Measurements from ENCODE around the gene RTN4RL2.

RTN4RL2 gene

DNA sequence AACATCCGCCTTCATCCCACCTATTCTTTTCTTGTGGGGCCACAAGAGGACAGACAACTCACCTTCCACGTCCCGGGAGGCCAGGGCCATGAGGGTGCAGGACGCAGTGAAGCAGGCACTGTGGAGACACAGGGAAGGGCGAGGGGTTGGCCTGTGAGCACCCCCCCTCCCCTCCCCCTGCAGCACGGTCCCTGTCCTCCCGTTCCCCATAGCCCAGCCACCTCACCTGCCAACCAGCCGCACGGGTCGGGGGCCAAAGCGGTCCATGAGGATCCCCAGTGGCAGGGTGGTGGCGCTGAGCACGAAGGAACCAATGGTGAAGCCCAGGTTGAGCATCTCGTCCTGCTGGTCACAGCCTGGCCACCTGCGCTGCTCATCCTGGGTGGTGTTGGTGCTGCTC lies 40.6 kb downstream of the RTN4RL2 start:
- no peak for DNase-seq

DNA sequence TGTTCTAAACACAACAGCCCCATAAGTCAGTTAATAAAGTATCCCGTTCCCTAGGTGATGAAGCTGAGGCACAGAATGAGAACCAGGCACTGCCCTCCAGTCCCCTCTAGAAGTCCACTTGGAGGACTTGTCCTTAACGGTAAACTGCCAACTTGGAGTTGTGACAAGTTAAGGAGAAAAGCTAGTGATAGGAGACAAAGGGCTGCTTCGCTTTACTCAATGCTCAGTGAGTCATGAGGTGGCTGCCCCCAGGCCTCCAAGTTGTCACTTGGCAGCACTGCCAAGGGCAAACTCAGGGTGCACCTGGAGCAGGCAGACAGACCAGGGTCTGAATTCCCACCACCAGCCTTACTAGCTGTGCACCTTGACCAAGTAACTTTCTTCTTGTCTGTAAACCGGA lies 41.6 kb downstream of the RTN4RL2 start:
- no peak for DNase-seq

DNA sequence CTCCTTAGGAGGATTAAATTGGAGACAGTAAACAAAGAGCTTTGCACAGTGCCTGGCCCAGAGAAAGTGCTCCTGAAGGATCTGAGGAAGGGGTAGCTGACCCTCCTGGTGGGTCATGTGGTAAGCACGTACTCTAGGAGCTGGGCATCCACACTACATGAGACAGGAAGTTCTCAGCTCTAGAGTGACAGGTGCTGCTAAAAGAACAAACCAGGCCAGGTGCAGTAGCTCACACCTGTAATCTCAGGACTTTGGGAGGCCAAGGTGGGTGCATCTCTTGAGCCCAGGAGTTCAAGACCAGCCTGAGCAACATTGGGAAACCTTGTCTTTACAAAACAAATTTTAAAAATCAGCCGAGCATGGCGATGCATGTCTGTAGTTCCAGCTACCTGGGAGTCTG lies 42.0 kb downstream of the RTN4RL2 start:
- no peak for DNase-seq

DNA sequence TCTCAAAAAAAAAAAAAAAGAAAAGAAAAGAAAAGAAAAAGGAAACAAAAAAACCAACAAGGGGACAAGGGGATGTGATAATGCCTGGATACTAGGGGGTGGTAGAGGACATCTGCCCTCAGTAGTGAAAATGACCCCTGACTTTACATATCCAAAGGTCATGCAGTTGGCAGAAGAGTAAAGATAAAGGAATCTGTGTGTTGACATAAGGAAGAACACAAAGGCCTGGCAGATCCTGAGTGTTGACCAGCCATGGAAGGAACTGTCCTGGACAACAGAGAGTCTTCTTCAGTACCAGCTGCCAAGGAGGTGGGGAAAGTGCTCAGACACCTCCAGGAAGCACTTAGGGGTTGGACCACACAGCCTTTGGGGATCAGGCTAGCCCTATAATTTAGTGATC lies 42.5 kb downstream of the RTN4RL2 start:
- DNase-seq, result no peak

DNA sequence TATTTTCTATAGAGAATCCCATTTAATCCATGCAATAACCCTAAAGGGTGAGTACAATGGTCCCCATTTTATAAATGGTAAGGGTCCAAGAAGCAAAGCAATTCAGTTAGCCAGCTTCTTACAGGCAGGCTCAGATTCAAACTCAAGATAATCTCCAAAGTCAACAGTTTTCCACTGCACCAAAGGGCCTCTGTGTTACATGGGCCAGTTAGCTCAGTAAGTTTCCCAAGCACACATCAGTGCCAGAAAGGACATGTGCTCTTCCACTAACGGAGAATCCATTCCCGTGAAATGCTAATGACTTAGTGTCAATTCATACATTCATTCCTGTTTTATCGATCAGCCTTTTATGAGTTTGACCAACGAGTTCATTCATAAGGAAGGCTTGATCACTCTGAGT lies 44.2 kb downstream of the RTN4RL2 start:
- DNase-seq, result no peak

DNA sequence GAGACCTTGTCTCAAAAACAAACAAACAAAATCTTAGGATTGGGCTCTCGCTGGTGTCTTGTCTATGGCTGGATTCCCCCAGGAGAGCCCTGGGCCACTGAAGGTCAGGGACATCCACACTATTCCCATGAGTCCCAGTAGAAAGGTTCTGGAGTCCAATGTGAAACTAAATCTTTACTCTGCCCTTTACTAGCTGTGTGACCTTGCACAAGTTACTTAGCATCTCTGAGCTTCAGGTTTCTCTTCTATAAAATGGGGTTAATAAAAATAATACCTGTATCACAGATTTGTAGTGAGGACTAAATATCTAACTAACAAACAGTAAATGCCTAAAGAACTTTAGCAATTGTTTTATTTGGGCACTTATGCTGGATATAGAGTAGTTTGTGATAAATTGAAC lies 46.2 kb downstream of the RTN4RL2 start:
- DNase-seq, result no peak

DNA sequence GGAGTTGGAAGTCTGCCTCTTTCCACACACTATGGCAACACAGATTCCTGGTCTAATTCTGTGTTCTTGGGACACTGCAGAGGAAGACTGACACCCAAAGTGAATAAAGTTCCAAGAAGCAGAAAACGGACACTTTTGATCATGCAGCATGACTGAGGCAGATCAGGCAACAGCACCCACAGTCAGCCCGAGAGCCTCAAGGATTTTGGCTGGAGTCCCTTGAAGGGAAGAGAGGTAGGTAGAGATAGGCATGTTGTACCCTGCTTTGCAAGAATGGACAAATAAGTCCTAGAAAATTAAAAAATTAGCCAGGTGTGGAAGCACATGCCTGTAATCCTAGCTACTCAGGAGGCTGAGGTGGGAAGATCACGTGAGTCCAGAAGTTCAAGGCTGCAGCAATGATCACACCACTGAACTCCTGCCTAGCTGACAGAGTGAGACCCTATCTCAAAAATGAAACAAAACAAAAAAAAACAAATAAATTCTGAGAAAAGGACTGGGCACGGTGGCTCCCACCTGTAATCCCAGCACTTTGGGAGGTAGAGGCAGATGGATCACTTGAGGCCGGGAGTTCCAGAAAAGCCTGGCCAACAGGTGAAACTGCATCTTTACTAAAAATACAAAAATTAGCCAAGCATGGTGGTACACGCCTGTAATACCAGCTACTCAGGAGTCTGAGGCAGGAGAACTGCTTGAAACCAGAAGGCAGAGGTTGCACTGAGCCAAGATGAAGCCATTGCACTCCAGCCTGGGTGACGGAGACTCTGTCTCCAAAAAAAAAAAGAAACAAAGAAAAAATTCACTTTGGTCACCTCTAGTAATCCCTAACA lies 48.2 kb downstream of the RTN4RL2 start:
- no peak for DNase-seq

DNA sequence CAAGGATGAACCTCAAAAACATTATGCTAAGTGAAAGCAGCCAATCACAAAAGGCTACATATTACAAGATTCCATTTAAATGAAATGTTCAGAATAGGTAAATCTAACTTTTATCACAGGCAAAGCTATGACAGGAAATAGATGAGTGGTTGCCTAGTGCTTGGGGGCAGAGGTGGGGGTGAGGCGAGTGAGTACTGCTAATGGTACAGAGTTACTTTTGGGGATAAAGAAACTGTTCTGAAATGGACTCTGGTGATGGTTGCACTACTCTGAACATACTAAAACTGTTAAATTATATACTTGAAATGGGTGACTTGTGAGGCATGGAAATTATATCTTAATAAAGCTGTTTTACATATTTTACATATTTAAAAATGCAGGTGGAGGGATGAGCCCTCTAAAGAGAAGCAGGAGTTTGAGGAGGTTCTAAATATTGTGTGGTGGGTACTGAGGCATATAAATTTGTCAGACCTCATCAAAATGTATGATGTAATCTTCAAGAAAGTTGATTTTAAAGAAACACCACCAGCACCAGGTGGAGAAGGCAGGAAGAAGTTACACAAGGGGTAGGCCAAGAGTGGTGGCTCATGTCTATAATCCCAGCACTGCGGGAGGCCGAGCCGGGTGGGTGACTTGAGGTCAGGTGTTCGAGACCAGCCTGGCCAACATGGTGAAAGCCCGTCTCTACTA lies 51.6 kb downstream of the RTN4RL2 start:
- DNase-seq, result no peak

DNA sequence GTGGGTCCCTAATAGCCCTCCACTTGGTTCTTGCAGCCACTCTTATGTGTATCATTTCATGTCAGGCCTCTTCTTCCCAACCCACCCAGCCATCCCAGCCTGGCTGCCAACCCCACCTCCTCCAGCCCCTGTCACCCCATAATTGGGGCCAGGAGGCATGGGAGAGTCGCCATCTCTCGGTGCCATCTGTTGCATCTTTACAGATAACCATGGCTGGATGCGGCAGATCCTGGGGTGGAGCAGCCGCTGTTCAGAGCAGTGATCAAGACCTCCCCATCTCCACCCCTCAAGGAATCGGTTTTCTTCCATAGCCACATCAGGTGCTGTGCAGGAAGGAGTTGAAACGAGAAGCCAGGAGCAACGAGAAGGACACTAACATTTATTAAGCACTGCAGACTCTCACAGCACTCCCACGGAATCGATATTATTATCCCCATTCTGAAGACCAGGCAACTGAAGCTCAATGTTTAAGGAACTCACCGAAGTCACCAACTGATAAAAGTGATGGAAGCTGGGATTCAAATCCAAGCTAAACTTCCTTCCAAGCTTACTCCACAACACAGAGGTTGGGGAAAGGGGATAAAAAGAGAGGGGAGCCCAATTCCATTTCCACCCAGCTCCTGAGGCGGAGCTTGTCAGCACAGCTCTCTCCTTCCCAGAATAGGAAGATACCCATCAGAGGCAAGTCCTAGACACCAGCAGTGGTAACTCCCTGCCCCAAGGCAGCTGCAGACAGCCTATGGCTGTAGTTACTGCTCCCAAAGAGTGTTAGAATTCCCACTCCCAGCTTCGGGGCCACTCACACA lies 52.5 kb downstream of the RTN4RL2 start:
- DNase-seq, result no peak

DNA sequence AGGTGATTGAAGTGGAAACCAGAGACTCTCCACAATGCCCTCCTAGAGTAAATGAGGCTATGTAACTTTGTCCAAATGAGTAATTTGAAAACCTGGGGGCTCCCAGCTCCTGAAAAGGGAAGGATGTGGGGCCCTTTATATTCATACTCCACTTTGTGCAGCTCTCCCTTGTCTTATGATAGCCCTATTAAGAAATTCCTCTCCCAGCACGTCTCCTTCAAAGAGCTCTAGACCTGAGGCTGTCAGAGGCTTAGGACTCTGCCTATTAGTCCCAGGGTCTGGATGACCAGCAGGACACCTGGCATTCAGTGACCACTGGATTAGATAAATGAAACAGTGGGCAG lies 53.1 kb downstream of the RTN4RL2 start:
- DNase-seq, result no peak

DNA sequence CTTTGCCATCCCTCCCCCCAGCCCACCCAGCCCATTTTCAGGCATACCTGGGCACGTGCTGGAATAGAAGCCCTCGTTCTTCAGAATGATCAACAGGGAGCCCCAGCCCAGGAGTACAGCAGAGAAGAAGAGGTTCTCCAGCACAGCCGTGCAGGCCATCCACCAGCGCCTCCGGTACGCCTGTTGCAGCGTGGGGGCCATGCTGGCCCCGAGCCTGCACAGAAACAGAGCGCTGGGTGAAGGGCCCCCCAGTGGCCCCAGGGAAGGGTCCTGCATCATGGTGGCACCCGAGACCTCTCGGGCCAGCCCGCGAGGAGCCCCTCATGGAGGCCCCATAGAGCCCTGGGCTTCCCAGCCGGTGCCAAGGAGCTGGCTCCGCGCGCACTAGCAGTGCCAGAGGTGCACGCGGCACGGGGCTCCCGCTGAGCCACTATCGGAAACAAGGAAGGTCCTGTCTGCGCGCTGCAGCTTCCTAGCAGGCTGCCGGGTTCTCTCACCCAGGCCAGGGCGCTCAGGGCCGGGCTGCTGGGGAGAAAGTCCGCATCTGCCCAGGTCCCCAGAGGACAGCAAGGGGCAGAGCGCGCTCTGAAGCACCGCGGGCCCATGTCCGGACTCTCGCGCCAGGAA lies 53.7 kb downstream of the RTN4RL2 start:
- peak in 2 of 3 experiments; percentile 69 to 70 for DNase-seq

DNA sequence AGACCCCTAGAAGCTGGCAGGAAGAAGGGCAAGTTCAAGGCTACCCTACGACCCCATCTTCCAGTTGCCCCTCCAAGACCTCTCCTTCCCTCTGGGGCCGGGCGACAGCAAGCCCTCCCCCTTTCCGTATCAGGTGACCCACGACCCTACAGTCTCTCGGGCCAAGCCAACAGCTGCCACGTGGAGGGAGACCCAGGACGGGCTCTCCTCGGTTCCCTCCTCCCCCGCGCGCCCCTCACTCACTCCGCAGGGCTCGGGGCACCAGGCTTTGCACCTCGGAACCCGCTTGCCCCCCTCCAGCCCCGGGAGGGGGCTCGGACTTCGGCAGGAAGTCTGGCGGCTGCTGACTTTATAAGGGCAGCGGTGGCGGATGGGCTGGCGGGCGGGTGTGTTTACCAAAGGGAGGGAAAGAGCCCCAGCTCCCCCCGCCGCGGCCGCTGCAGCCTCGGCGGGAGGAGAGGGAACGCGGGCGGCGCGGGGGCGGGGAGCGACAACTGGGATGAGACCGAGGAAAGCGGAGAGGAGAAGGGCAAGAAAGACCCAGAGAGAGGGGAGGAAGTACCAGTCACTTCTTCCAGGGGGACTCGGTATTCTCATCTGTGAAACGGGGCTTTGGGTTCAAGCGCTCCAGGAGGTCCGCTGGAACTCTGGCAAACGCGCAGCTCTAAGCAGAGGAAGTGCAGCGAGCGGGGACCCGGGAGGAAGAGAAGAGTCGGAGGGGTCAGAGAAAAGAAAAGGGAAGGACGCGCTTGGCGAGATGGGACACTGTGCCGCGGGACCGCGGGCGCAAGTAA lies 54.4 kb downstream of the RTN4RL2 start:
- peak; percentile 20 to 77 (median 73) for DNase-seq

DNA sequence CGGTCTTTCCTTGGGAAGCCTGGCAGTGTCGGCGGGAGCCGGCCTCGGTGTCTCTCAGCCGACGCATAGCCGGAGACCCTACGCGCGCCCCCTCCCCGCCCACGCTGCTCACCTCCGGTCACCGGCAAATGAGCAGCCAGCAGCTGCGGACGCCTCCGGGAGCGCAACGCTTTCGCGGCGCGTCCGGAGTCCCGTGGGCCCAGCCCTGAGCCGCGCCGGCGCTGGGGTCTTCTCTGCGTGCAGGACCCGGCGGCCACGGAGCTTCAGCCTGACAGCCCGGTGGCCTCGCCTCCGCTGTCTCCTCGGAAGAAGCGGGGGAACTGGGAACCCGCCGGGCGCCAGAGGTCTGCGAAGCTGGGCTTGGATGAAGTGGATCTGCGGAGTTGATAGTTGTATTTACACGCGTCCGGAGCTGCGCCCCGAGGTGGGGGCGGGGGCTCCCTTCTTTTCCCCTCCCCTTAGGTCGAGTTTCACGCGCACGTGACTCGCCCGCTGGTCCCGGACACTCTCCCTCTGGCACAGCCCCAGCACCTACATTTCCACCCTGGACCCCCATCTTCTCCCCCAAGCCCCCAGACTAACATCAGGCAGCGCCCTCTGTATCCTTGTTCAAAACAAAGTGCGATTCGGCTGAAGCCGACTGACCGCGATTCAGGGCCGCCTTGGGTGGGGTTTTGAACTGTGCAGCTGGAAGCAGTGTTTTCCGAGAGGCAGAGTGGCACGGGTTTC lies 55.2 kb downstream of the RTN4RL2 start, which contains the start of gene SLC43A1:
TSS of gene SLC43A1 (minus strand) at position 371 of the 729 bp plus-strand sequence. CDS start 1,591 bp downstream, outside the sequence.
- DNase-seq, result peak; percentile 15 to 62 (median 62)

DNA sequence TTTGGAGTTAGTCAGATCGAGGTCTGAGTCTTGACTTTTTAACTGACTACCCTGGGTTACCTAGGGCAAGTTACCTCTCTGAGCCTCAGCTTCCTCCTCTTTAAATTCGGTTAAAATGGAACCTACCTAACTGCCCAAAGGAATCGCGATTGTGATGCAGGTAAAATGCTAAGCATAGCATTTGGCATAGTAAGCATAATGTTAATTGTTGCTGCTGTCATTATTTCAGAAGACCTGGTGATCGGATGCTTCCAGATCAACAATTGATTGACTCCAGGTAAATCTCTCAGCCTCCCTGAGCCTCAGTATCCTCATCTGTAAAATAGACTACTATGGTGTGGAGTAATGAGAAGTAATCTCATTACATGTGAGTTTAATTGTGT lies 55.7 kb downstream of the RTN4RL2 start:
- DNase-seq, result no peak

DNA sequence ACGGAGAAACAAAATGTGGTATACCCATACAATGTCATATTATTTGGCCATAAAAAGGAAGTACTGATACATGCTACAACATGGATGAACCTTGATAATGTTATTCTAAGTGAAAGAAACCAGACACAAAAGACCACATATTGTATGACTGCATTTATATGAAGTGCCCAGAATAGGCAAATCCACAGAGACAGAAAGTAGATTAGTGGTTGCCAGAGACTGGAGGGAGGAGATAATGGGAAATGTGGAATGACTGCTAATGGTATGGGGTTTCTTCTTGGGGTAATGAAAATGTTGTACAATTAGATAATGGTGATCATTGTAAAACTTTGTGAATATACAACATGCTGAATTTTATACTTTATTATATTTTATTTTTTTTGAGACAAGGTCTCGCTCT lies 60.8 kb downstream of the RTN4RL2 start:
- DNase-seq, result no peak

DNA sequence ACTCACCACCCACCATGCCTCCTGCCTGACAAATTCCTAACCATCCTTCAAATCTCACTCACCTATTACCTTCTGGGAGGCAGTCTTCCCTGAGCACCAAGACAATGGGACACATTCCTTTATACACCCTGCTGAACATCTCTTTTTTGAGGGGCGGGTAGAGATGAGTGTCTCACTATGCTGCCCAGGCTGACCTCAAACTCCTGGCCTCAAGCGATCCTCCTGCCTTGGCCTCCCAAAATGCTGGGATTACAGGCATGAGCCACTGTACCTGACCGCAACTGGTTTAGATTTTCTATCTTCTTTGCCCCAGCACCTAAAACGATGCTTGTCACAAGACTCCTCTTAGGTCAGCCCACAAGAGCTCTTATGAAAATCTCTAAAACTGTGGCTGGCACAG lies 63.1 kb downstream of the RTN4RL2 start:
- no peak for DNase-seq

Measured in NCI-H1417 (cell line).